Measurements from ENCODE around the gene NRXN3. TPM values are rescaled to one million over a fixed set of nuclear protein-coding genes. Genes with fewer than 3 reads are reported as not detected.

Gene NRXN3
- total and polyA plus RNA-seq, 2 of the 4 experiments (the other 2 are of a cell fraction), result 4.8 to 25.1 TPM

GRCh38 chr14:78688503-78688902 is 518.3 kb downstream of the NRXN3 start:
- no peaks in the 10 kb centered on the region for H3K9me1 ChIP-seq (ENCODE audit: insufficient read depth, low read length)
- dilution Hi-C loops (cut with HindIII; ENCODE audit: low sequenced_read_pairs, unreplicated experiment), result no loop called here
- POLR2A ChIA-PET (ENCODE audit: unreplicated experiment), result no interaction called here
- no peak overlapping the region for H4K8ac ChIP-seq (ENCODE audit: low read depth in 2 of 2, low read length in 2 of 2)
- in situ Hi-C loops (cut with MboI; ENCODE audit: low sequenced_read_pairs), result no loop called here
- no peaks in the 10 kb centered on the region for H3K4me1 ChIP-seq (ENCODE audit: control insufficient read depth, insufficient read depth, low read length)
- no peak overlapping the region for H3K18ac ChIP-seq (ENCODE audit: low read depth, low read length)
- no peaks in the 10 kb centered on the region for H3K36me3 ChIP-seq (ENCODE audit: control insufficient read depth, insufficient read depth, low read length)
- no peaks in the 10 kb centered on the region for H4K20me1 ChIP-seq (ENCODE audit: insufficient read depth, low read length)
- H2AK5ac ChIP-seq (ENCODE audit: low read depth, low read length), result no peak overlapping the region
- no peak overlapping the region for H3K4ac ChIP-seq (ENCODE audit: low read depth, low read length)
- no peak overlapping the region for H3K4me3 ChIP-seq (ENCODE audit: insufficient read depth, low read depth, low read length)
- intact Hi-C loops (cut with micrococcal nuclease), result no loop called here
- no peak for DNase-seq
- H3K79me1 ChIP-seq (ENCODE audit: low read depth in 1 of 2, low read length in 2 of 2), result no peaks in the 10 kb centered on the region
- H3K56ac ChIP-seq (ENCODE audit: extremely low read depth, insufficient read depth, low read length), result no peak overlapping the region
- H2BK20ac ChIP-seq (ENCODE audit: low read depth, low read length), result no peak overlapping the region
- TF ChIP-seq MAZ (IDR thresholded peaks at IDR 0.05; ENCODE audit: borderline replicate concordance, low read depth, low read length), result no peak
- TF ChIP-seq ELK1 (IDR thresholded peaks at IDR 0.05; ENCODE audit: borderline replicate concordance, low read depth, low read length), result no peak
- TF ChIP-seq RCOR1 (IDR thresholded peaks at IDR 0.05; ENCODE audit: insufficient replicate concordance, low read length), result no peak
- no peak for TF ChIP-seq POLR2A (IDR thresholded peaks at IDR 0.05; ENCODE audit: low read depth, low read length)
- no peak for TF ChIP-seq SMC3 (IDR thresholded peaks at IDR 0.05; ENCODE audit: low read depth, low read length)
- no peak for TF ChIP-seq FOS (IDR thresholded peaks at IDR 0.05; ENCODE audit: low read depth, low read length)
- TF ChIP-seq CHD1 (IDR thresholded peaks at IDR 0.05; ENCODE audit: low read depth, low read length), result no peak
- no peak for TF ChIP-seq RAD21 (IDR thresholded peaks at IDR 0.05; ENCODE audit: low read length)
- no peak overlapping the region for H3K27ac ChIP-seq (ENCODE audit: insufficient read depth, low read length)
- H2BK5ac ChIP-seq (ENCODE audit: low read depth, low read length, poor library complexity, severe bottlenecking), result no peak overlapping the region
- no peak overlapping the region for H4K91ac ChIP-seq (ENCODE audit: insufficient read depth, low read depth, low read length)
- no peak overlapping the region for H2BK15ac ChIP-seq (ENCODE audit: low read depth, low read length)
- no peak overlapping the region for H2BK120ac ChIP-seq (ENCODE audit: low read depth, low read length)
- no TSS peak for BruUV-seq (replicated peaks)
- no peak for ATAC-seq (ENCODE audit: low read depth)
- no peaks in the 10 kb centered on the region for H3K27me3 ChIP-seq (ENCODE audit: control insufficient read depth, insufficient read depth, low read length)
- H4K5ac ChIP-seq (ENCODE audit: low read depth, low read length), result no peak overlapping the region
- H3K4me2 ChIP-seq (ENCODE audit: low read depth, low read length), result no peak overlapping the region
- no peak overlapping the region for H3K14ac ChIP-seq (replicated peaks; ENCODE audit: low read depth, low read length)
- peaks cover 4% of the 10 kb centered on the region for H3K9me3 ChIP-seq (ENCODE audit: control insufficient read depth, insufficient read depth, low read length)
- WGBS, 2 experiments (ENCODE audit: extremely low coverage in 2 of 2, insufficient read length in 1 of 2), result no CpG with 5 or more reads among the region's 1 CpG
- no peak overlapping the region for H3K9ac ChIP-seq (ENCODE audit: low read depth, low read length)
- CTCF ChIA-PET, result no interaction called here
- H3K23ac ChIP-seq (ENCODE audit: low read depth, low read length), result no peak overlapping the region
- H2AK9ac ChIP-seq (replicated peaks; ENCODE audit: low read depth, low read length, poor library complexity), result no peak overlapping the region
- no peak overlapping the region for H2AFZ ChIP-seq (replicated peaks; ENCODE audit: low read length, poor library complexity)

Data from IMR-90 (cell line).